Activated CD8-positive, alpha-beta T cell treated with anti-CD3 and anti-CD28 coated beads for 36 hours (primary cell): ENCODE data around the gene GAD2. TPM values are rescaled to one million over a fixed set of nuclear protein-coding genes. Genes with fewer than 3 reads are reported as not detected.

Experiments used
- ATAC-seq: fragments of 200-7000 bp; cut with Tn5 transposase; one replicate; pipeline ENCODE4 v1.10.0; 2021; ENCODE audit warnings: mild to moderate bottlenecking, moderate library complexity
- CTCF ChIA-PET: fragments of 350-600 bp; sonication (Branson Sonifier 250); formaldehyde crosslinking; loops from one replicate; lab custom pipeline; 2021; ENCODE audit warnings: antibody characterized with exemption; lab: Charles Lee
- POLR2A ChIA-PET: fragments of 350-600 bp; sonication (Branson Sonifier 250); formaldehyde crosslinking; loops from one replicate; lab custom pipeline; 2021; ENCODE audit warnings: antibody characterized with exemption; lab: Charles Lee
- DNase-seq: peaks from one replicate; pipeline ENCODE4 v3.0.0-alpha.2; 2020
- H3K27ac Mint-ChIP-seq: one replicate; pipeline ENCODE4 v1.8.0; 2021; ENCODE audit warnings: mild to moderate bottlenecking, mixed read lengths
- H3K27me3 Mint-ChIP-seq: one replicate; pipeline ENCODE4 v1.8.0; 2021; ENCODE audit warnings: mixed read lengths
- H3K36me3 Mint-ChIP-seq: one replicate; pipeline ENCODE4 v1.8.0; 2021; ENCODE audit warnings: low read depth, mixed read lengths
- H3K4me1 Mint-ChIP-seq: one replicate; pipeline ENCODE4 v1.8.0; 2021; ENCODE audit warnings: low read depth, mixed read lengths
- H3K4me3 Mint-ChIP-seq: one replicate; pipeline ENCODE4 v1.8.0; 2021; ENCODE audit warnings: mild to moderate bottlenecking, moderate library complexity, mixed read lengths
- H3K9me3 Mint-ChIP-seq: one replicate; pipeline ENCODE4 v1.8.0; 2021; ENCODE audit warnings: mixed read lengths
- CTCF ChIP-seq: fragments of 200-600 bp; IDR thresholded peaks from one replicate; pipeline ENCODE4 v1.8.0; 2022; ENCODE audit warnings: antibody characterized with exemption, mild to moderate bottlenecking
- intact Hi-C: fragments of 100-400 bp; cut with micrococcal nuclease; formaldehyde crosslinking; loops from one replicate; pipeline ENCODE4 v1.10.0; 2022
- total RNA-seq, 2 experiments: library from RNA; stranded (reverse); gene quantifications; one replicate each; pipeline ENCODE4 v1.2.3, GENCODE V29; 2021

GAD2 gene
- total RNA-seq, 2 experiments from 2014 or later = not detected

- intact Hi-C loops = no loop called here
- CTCF ChIA-PET = no interaction called here
- no peaks in the 10 kb centered on the region for H3K9me3 Mint-ChIP-seq
- H3K4me1 Mint-ChIP-seq = peaks cover 30% of the 10 kb centered on the region
- peaks cover 72% of the 10 kb centered on the region for H3K27me3 Mint-ChIP-seq
- H3K27ac Mint-ChIP-seq = no peak overlapping the region
- peak overlapping the region; percentile 43 for H3K4me3 Mint-ChIP-seq
- ATAC-seq (no peak), DNase-seq (no peak)
- H3K36me3 Mint-ChIP-seq = no peaks in the 10 kb centered on the region
- no peak for TF ChIP-seq CTCF
- POLR2A ChIA-PET = no interaction called here
Measured at GRCh38 chr10:26214551-26215395, 1.8 kb upstream of the GAD2 start.

- H3K4me1 Mint-ChIP-seq = peaks cover 30% of the 10 kb centered on the region
- H3K27ac Mint-ChIP-seq = no peak overlapping the region
- CTCF ChIA-PET = interaction anchor here (1.2 to 1.5 kb wide), 2 partner anchors 84 to 340 kb away, joined by 3 read pairs; no protein-coding TSS in a partner anchor
- intact Hi-C loops = no loop called here
- peaks cover 79% of the 10 kb centered on the region for H3K27me3 Mint-ChIP-seq
- DNase-seq (no peak), ATAC-seq (no peak)
- H3K4me3 Mint-ChIP-seq = peak overlapping the region; percentile 43
- H3K9me3 Mint-ChIP-seq = no peaks in the 10 kb centered on the region
- POLR2A ChIA-PET = no interaction called here
- H3K36me3 Mint-ChIP-seq = no peaks in the 10 kb centered on the region
- no peak for TF ChIP-seq CTCF
Measured at GRCh38 chr10:26215396-26215934, 1.1 kb upstream of the GAD2 start.

GRCh38 chr10:26215935-26216584 lies 514 bp upstream of the GAD2 start:
- no peak for TF ChIP-seq CTCF
- peaks cover 30% of the 10 kb centered on the region for H3K4me1 Mint-ChIP-seq
- H3K9me3 Mint-ChIP-seq = no peaks in the 10 kb centered on the region
- H3K27ac Mint-ChIP-seq = no peak overlapping the region
- CTCF ChIA-PET = interaction anchor here (0.8 to 1.5 kb wide), 3 partner anchors 24 to 340 kb away, joined by 3 read pairs; no protein-coding TSS in a partner anchor
- ATAC-seq = peak; percentile 91
- POLR2A ChIA-PET = no interaction called here
- peak; percentile 71 for DNase-seq
- intact Hi-C loops = no loop called here
- H3K4me3 Mint-ChIP-seq = peak overlapping the region; percentile 43
- peaks cover 84% of the 10 kb centered on the region for H3K27me3 Mint-ChIP-seq
- H3K36me3 Mint-ChIP-seq = no peaks in the 10 kb centered on the region

GRCh38 chr10:26217396-26218086 lies 967 bp downstream of the GAD2 start:
- Mint-ChIP-seq H3K9me3 (no peaks in the 10 kb centered on the region), H3K27ac (no peak overlapping the region), H3K4me1 (peaks cover 28% of the 10 kb centered on the region), H3K27me3 (peaks cover 88% of the 10 kb centered on the region), H3K4me3 (no peak overlapping the region), H3K36me3 (no peaks in the 10 kb centered on the region)
- ATAC-seq (peak; percentile 24), DNase-seq (peak; percentile 7)
- ChIA-PET POLR2A (no interaction called here), CTCF (no interaction called here)
- intact Hi-C loops = no loop called here
- no peak for TF ChIP-seq CTCF
